Measurements from ENCODE around the gene TMEM114.
A peak's percentile ranks its signal among the peaks of the same experiment; 100 is the strongest.

Gene TMEM114

GRCh38 chr16:8579559-8579958 is 10.8 kb downstream of the TMEM114 start:
- H3K4me3 ChIP-seq (ENCODE audit: control insufficient read depth, low read depth, low read length) = no peak overlapping the region
- TF ChIP-seq, protein P1, sequence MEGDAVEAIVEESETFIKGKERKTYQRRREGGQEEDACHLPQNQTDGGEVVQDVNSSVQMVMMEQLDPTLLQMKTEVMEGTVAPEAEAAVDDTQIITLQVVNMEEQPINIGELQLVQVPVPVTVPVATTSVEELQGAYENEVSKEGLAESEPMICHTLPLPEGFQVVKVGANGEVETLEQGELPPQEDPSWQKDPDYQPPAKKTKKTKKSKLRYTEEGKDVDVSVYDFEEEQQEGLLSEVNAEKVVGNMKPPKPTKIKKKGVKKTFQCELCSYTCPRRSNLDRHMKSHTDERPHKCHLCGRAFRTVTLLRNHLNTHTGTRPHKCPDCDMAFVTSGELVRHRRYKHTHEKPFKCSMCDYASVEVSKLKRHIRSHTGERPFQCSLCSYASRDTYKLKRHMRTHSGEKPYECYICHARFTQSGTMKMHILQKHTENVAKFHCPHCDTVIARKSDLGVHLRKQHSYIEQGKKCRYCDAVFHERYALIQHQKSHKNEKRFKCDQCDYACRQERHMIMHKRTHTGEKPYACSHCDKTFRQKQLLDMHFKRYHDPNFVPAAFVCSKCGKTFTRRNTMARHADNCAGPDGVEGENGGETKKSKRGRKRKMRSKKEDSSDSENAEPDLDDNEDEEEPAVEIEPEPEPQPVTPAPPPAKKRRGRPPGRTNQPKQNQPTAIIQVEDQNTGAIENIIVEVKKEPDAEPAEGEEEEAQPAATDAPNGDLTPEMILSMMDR (IDR thresholded peaks at IDR 0.05; ENCODE audit: control insufficient read depth, insufficient read depth, low read depth, low read length, missing control alignments) = no peak
- DNase-seq (ENCODE audit: low read depth) = no peak

DNA sequence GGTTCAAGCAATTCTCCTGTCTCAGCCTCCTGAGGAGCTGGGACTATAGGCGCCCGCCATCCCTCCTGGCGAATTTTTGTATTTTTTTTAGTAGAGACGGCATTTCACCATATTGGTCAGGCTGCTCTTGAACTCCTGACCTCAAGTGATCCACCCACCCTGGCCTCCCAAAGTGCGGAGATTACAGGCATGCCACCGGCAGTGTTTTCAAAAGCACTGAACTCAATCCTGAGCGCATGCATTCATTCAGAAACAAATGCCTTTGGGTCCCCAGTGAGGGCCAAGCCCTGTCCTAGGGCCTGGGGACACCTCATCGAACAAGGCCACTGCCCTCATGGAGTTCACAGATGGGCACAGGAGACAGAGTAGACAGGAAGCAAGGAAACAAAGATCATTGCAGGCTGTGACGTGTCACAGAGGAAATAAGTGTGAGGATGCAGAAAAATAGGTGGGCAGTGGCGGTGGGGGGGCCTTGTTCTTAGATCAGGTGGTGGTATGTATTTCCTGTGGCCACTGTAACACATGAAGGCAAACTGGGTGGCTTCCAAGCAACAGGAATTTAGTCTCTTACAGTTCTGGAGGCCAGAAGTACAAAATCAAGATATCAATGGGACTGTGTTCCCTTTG is 12.5 kb downstream of the TMEM114 start:
- no peak overlapping the region for H3K4me3 ChIP-seq (ENCODE audit: control insufficient read depth, low read depth, low read length)
- DNase-seq (ENCODE audit: low read depth) = no peak
- TF ChIP-seq, protein P1 (IDR thresholded peaks at IDR 0.05; ENCODE audit: control insufficient read depth, insufficient read depth, low read depth, low read length, missing control alignments) = no peak

DNA sequence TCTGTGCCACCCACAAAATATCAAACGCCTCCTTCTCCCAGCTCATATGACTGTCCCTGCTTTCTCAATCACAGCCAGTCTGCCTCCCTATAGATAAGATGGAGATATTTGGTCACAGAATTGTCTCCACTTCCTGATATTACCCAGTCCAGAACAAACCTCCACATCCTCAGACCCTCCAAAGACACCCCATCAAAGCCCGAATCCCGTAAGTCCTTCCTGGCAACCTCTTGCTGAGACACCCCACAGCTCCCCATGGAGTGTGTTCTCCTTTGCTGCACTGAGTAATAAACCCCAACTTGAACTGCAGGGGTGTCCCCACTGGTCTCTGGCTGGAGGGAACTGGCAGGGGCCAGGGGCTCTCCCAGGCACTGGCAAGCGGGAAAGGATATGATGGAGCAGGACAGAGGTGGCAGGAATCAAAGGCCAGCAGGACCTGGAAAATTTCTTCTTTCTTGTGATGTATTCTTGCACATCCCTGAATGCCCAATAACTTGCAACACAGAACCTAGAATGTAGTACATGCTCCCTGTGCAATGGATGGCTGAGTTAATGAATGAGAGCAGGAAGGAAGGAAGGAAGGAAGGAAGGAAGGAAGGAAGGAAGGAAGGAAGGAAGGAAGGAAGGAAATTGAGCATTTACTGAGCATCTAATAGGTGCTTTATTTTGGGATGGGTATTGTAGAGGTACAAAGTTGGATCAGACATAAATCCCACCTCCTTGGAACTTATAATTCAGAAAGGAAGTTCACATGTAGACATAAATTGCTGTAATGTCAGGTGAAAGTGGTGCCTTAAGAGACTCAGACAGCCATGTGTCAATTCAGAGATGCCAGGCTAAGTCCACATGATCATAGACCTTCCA is 13.9 kb downstream of the TMEM114 start:
- TF ChIP-seq, protein P1 (IDR thresholded peaks at IDR 0.05; ENCODE audit: control insufficient read depth, insufficient read depth, low read depth, low read length, missing control alignments) = no peak
- no peak overlapping the region for H3K4me3 ChIP-seq (ENCODE audit: control insufficient read depth, low read depth, low read length)
- DNase-seq (ENCODE audit: low read depth) = no peak

- no peak for DNase-seq (ENCODE audit: low read depth)
- H3K4me3 ChIP-seq (ENCODE audit: control insufficient read depth, low read depth, low read length) = no peak overlapping the region
- TF ChIP-seq, protein P1 (IDR thresholded peaks at IDR 0.05; ENCODE audit: control insufficient read depth, insufficient read depth, low read depth, low read length, missing control alignments) = no peak
Measured at GRCh38 chr16:8575399-8575798, 14.9 kb downstream of the TMEM114 start.

DNA sequence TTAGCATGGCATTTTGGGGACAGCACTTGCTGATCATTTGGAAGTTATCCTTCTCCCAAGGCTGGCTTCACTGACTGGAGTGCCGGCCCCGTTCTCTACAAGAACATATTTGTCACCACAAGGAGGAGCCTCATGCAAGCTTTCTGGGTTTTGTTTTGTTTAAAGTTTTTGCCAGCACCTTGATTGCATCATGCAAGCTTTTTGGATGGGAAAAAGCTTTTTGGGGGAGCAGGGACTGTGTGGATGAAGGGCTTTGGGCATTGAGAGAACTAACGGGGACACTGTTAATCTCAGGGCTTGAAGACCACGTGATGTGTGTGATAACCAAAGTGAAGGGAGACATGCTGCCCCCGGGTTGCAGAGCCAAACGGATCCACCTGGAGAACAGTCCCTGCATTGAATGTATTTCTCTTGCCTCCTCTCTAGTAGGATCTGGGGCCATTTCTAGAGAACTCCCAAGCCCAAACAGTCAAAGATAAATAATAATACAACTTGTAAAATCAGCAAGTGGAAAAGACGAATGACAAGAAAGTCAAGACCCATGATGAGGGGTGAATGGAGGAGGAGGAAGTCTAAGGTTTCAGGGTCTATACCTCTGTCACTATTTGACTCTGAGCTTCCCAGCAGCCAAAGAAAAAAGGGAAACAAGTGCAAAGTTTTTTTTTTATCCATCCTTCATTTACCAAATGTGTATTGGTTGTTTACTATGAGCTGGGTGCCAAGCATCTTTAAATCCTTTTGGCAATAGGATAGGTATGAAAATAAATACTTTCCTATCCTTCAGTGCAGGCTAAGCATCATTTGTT is 17.2 kb downstream of the TMEM114 start:
- H3K4me3 ChIP-seq (ENCODE audit: control insufficient read depth, low read depth, low read length) = no peak overlapping the region
- no peak for DNase-seq (ENCODE audit: low read depth)
- TF ChIP-seq, protein P1 (IDR thresholded peaks at IDR 0.05; ENCODE audit: control insufficient read depth, insufficient read depth, low read depth, low read length, missing control alignments) = peak; percentile 56
